Mesodermal cell (in vitro differentiated cells): Measurements from ENCODE around the gene CDC14A.

Experiments
- H3K27ac ChIP-seq: 2 replicates; pipeline ENCODE4 v1.7.0; 2013; ENCODE audit warnings: mild to moderate bottlenecking, low read depth, low read length, moderate library complexity; ENCODE audit not compliant: severe bottlenecking
- H3K36me3 ChIP-seq: 2 replicates; pipeline ENCODE4 v1.7.1; 2013; ENCODE audit warnings: mild to moderate bottlenecking, low read length, moderate library complexity; ENCODE audit not compliant: control insufficient read depth, insufficient read depth
- H3K4me1 ChIP-seq: one replicate; pipeline ENCODE4 v1.7.1; 2013; ENCODE audit warnings: mild to moderate bottlenecking, low read length; ENCODE audit not compliant: insufficient read depth, control insufficient read depth, poor library complexity, severe bottlenecking
- H3K4me3 ChIP-seq: 2 replicates; pipeline ENCODE4 v1.7.0; 2013; ENCODE audit warnings: low read length, control low read depth, mild to moderate bottlenecking; ENCODE audit not compliant: insufficient read depth, poor library complexity, severe bottlenecking; ENCODE audit errors: extremely low read depth
- H3K9me3 ChIP-seq: 2 replicates; pipeline ENCODE4 v1.7.1; 2013; ENCODE audit warnings: mild to moderate bottlenecking, low read length, moderate library complexity; ENCODE audit not compliant: control insufficient read depth
- WGBS, 2 experiments: methylation state at CpG; one replicate each; pipeline ENCODE4 v1.1.5; 2013; ENCODE audit warnings: missing lambda C conversion rate in 2 of 2; ENCODE audit not compliant: insufficient coverage in 2 of 2; 5-methylcytosine and 5-hydroxymethylcytosine counted together

CDC14A gene

GRCh38 chr1:100462326-100463025, 110.2 kb downstream of the CDC14A start:
- WGBS, 2 experiments, result 39 to 47% methylated on average over 5 to 7 of the region's 13 CpGs
- peaks cover 10% of the 10 kb centered on the region for H3K36me3 ChIP-seq
- H3K4me1 ChIP-seq, result no peaks in the 10 kb centered on the region
- H3K4me3 ChIP-seq, result no peak overlapping the region
- no peaks in the 10 kb centered on the region for H3K9me3 ChIP-seq
- no peak overlapping the region for H3K27ac ChIP-seq

GRCh38 chr1:100463791-100464424, 111.6 kb downstream of the CDC14A start:
- WGBS, 2 experiments, result 57 to 60% methylated on average over 6 of the region's 10 CpGs
- Histone ChIP-seq H3K4me1 (no peaks in the 10 kb centered on the region), H3K9me3 (no peaks in the 10 kb centered on the region), H3K36me3 (peaks cover 13% of the 10 kb centered on the region), H3K4me3 (no peak overlapping the region), H3K27ac (no peak overlapping the region)

GRCh38 chr1:100469578-100469977, 117.3 kb downstream of the CDC14A start:
- no peak overlapping the region for H3K4me3 ChIP-seq
- H3K27ac ChIP-seq, result no peak overlapping the region
- WGBS, 2 experiments, result no CpG with 5 or more reads among the region's 1 CpG
- peaks cover 20% of the 10 kb centered on the region for H3K36me3 ChIP-seq
- no peaks in the 10 kb centered on the region for H3K4me1 ChIP-seq
- H3K9me3 ChIP-seq, result no peaks in the 10 kb centered on the region

- no peaks in the 10 kb centered on the region for H3K4me1 ChIP-seq
- no peak overlapping the region for H3K4me3 ChIP-seq
- peaks cover 6% of the 10 kb centered on the region for H3K36me3 ChIP-seq
- H3K9me3 ChIP-seq, result no peaks in the 10 kb centered on the region
- no peak overlapping the region for H3K27ac ChIP-seq
Observed at GRCh38 chr1:100474834-100475233, 122.5 kb downstream of the CDC14A start.

GRCh38 chr1:100476735-100477290, 124.5 kb downstream of the CDC14A start:
- Histone ChIP-seq H3K9me3 (no peaks in the 10 kb centered on the region), H3K27ac (no peak overlapping the region), H3K36me3 (peaks cover 12% of the 10 kb centered on the region), H3K4me3 (no peak overlapping the region), H3K4me1 (no peaks in the 10 kb centered on the region)
- WGBS, 2 experiments, result 84 to 88% methylated on average over 2 to 3 of the region's 4 CpGs

GRCh38 chr1:100478816-100479215, 126.5 kb downstream of the CDC14A start:
- peaks cover 6% of the 10 kb centered on the region for H3K36me3 ChIP-seq
- H3K9me3 ChIP-seq, result no peaks in the 10 kb centered on the region
- H3K4me3 ChIP-seq, result no peak overlapping the region
- WGBS, 2 experiments, result no CpG with 5 or more reads among the region's 1 CpG
- H3K4me1 ChIP-seq, result no peaks in the 10 kb centered on the region
- no peak overlapping the region for H3K27ac ChIP-seq

GRCh38 chr1:100479620-100480338, 127.5 kb downstream of the CDC14A start:
- peaks cover 6% of the 10 kb centered on the region for H3K36me3 ChIP-seq
- no CpG with 5 or more reads among the region's 1 CpG for WGBS, 2 experiments
- H3K27ac ChIP-seq, result no peak overlapping the region
- no peak overlapping the region for H3K4me3 ChIP-seq
- H3K9me3 ChIP-seq, result no peaks in the 10 kb centered on the region
- no peaks in the 10 kb centered on the region for H3K4me1 ChIP-seq

- Histone ChIP-seq H3K4me3 (no peak overlapping the region), H3K9me3 (no peaks in the 10 kb centered on the region), H3K27ac (no peak overlapping the region), H3K36me3 (peaks cover 16% of the 10 kb centered on the region), H3K4me1 (no peaks in the 10 kb centered on the region)
- 84 to 89% methylated on average over 2 of the region's 2 CpGs for WGBS, 2 experiments
Observed at GRCh38 chr1:100481303-100481702, 129.0 kb downstream of the CDC14A start.

- H3K4me3 ChIP-seq, result no peak overlapping the region
- no peaks in the 10 kb centered on the region for H3K9me3 ChIP-seq
- no peak overlapping the region for H3K27ac ChIP-seq
- no peaks in the 10 kb centered on the region for H3K4me1 ChIP-seq
- peaks cover 16% of the 10 kb centered on the region for H3K36me3 ChIP-seq
Observed at GRCh38 chr1:100482167-100482566, 129.9 kb downstream of the CDC14A start.

GRCh38 chr1:100482748-100483147, 130.4 kb downstream of the CDC14A start:
- no peaks in the 10 kb centered on the region for H3K9me3 ChIP-seq
- no peak overlapping the region for H3K4me3 ChIP-seq
- WGBS, 2 experiments, result 83% methylated on average over 1 of the region's 5 CpGs; no CpG with 5 or more reads in 1 of the 2 experiments
- H3K27ac ChIP-seq, result no peak overlapping the region
- no peaks in the 10 kb centered on the region for H3K4me1 ChIP-seq
- H3K36me3 ChIP-seq, result peaks cover 16% of the 10 kb centered on the region
